ENCODE results near the gene LHFPL3.
"Not testable (repeated sequence)": the region's sequence is repeated elsewhere in the genome, so short reads cannot be mapped to it uniquely, and the experiment has no call there.

Gene LHFPL3

DNA sequence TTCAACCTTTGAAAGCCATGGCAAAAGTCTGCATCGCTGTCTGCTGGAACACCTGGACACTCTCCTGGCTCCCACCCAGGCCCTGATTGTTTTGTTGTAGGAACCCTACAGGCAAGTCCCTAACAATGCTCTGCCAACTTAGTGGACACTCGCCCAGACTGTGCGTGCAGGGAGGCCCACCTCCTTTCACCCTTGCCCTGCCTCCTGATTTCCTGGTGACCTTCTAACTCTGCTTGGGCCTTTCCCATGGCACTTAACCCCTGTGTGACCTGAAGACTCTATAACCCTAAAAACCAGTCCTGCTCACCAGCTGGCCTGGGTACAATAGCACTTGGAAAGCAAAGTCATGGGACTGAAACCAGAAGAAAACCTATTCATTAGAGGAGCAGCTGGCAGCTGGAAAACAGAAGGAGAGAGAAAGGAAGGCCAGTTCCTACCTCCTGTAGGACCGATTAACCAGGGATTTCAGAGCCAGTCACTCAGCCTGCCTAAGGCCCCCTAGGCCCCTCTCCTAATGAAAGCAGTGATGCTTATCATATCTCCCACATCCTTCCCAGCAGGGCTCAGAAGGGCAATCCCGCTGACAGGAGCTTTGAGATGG is 602.9 kb downstream of the LHFPL3 start:
- CTCF ChIA-PET = no interaction called here
- no peak for TF ChIP-seq FOXM1 (IDR thresholded peaks at IDR 0.05; ENCODE audit: borderline replicate concordance)
- TF ChIP-seq FOXK2 (IDR thresholded peaks at IDR 0.05) = no peak
- TF ChIP-seq LEF1 (IDR thresholded peaks at IDR 0.05; ENCODE audit: borderline replicate concordance) = no peak
- no peak for TF ChIP-seq ELF4 (IDR thresholded peaks at IDR 0.05)
- no peak for TF ChIP-seq CTBP1 (IDR thresholded peaks at IDR 0.05; ENCODE audit: borderline replicate concordance)
- no peak for TF ChIP-seq NFRKB (IDR thresholded peaks at IDR 0.05)
- TF ChIP-seq FOXA1 (IDR thresholded peaks at IDR 0.05) = no peak
- TF ChIP-seq TARDBP (IDR thresholded peaks at IDR 0.05) = no peak
- no peak for TF ChIP-seq ZNF384 (IDR thresholded peaks at IDR 0.05)
- TF ChIP-seq, protein P1, sequence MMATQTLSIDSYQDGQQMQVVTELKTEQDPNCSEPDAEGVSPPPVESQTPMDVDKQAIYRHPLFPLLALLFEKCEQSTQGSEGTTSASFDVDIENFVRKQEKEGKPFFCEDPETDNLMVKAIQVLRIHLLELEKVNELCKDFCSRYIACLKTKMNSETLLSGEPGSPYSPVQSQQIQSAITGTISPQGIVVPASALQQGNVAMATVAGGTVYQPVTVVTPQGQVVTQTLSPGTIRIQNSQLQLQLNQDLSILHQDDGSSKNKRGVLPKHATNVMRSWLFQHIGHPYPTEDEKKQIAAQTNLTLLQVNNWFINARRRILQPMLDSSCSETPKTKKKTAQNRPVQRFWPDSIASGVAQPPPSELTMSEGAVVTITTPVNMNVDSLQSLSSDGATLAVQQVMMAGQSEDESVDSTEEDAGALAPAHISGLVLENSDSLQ (IDR thresholded peaks at IDR 0.05) = no peak
- no peak for TF ChIP-seq SUZ12 (IDR thresholded peaks at IDR 0.05)
- no peak for TF ChIP-seq ARNT (IDR thresholded peaks at IDR 0.05)
- TF ChIP-seq BHLHE40 (IDR thresholded peaks at IDR 0.05; ENCODE audit: borderline replicate concordance) = no peak
- TF ChIP-seq SP1 (IDR thresholded peaks at IDR 0.05) = no peak
- POLR2A ChIA-PET = no interaction called here
- DNase-seq (ENCODE audit: extremely low spot score) = peak; percentile 17

DNA sequence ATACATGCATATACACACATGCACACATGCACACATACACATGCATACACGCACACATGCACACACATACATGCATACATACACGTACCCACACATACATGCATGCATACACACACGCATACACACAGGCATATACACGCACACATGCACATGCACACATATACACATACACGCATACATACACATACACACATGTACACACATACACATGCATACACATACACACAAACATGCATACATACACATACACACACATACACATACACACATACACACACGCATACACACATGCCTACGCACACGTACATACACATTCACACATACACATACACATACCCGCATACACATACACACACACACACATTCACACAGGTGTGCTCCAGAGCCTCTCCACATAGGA is 604.6 kb downstream of the LHFPL3 start:
- ChIA-PET CTCF (no interaction called here), POLR2A (no interaction called here)
- peak; percentile 62 for TF ChIP-seq CTBP1 (IDR thresholded peaks at IDR 0.05; ENCODE audit: borderline replicate concordance)
- no peak for TF ChIP-seq SUZ12 (IDR thresholded peaks at IDR 0.05)
- 0 out of 2 replicates have a peak, but pooled peaks have one; percentile 12 for TF ChIP-seq TARDBP (IDR thresholded peaks at IDR 0.05)
- DNase-seq (ENCODE audit: extremely low spot score) = no peak

DNA sequence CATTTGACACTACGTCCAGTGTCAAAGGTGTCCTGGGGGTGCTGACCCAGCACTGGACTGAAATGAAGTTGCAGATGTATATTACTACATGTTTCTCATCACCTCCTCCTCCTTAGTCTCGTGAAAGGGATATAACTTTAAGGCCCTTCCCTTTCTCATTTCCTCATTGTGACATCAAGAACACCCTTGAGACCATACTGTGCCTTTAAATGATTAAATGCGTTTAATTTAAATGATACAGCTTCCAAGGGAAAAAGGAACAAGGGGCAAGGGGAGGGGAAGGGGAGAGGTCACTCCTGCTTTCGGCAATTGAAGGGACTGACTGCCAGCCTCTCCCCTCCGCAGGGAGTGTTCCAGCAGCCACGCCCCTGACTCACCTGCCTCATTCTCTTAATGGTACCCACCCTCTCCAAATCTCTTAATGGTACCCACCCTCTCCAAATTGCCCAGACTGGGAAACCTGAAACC is 605.2 kb downstream of the LHFPL3 start:
- no peak for DNase-seq (ENCODE audit: extremely low spot score)
- CTCF ChIA-PET = no interaction called here
- TF ChIP-seq, protein P1 (IDR thresholded peaks at IDR 0.05) = no peak
- TF ChIP-seq ZNF384 (IDR thresholded peaks at IDR 0.05) (no peak), FOXM1 (IDR thresholded peaks at IDR 0.05; ENCODE audit: borderline replicate concordance) (no peak), LEF1 (IDR thresholded peaks at IDR 0.05; ENCODE audit: borderline replicate concordance) (no peak), HDGF (IDR thresholded peaks at IDR 0.05; ENCODE audit: borderline replicate concordance) (no peak), L3MBTL2 (conservative IDR thresholded peaks at IDR 0.05) (no peak), FOXK2 (IDR thresholded peaks at IDR 0.05) (no peak), ELF4 (IDR thresholded peaks at IDR 0.05) (no peak), SUZ12 (IDR thresholded peaks at IDR 0.05) (no peak), ARNT (IDR thresholded peaks at IDR 0.05) (no peak), TARDBP (IDR thresholded peaks at IDR 0.05) (no peak), SP1 (IDR thresholded peaks at IDR 0.05) (no peak), BHLHE40 (IDR thresholded peaks at IDR 0.05; ENCODE audit: borderline replicate concordance) (no peak), NFRKB (IDR thresholded peaks at IDR 0.05) (no peak)
- POLR2A ChIA-PET = no interaction called here

DNA sequence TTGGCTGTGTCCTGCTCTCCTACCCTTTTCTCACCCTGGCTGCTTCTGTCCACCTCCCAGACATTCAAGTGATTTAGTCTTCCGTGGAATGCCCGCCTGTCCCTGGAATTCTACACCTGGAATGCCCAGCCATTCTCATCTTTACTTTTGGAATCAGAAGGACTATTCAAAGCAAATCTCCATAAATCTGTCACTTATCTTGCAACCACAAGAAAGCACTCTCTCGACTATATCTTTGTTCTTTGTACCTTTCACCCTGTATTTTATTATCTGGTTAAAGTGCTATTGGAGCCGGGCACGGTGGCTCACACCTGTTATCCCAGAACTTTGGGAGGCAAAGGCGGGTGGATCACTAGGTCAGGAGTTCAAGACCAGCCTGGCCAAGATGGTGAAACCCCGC is 606.3 kb downstream of the LHFPL3 start:
- TF ChIP-seq FOXK2 (IDR thresholded peaks at IDR 0.05) = no peak
- no peak for TF ChIP-seq SUZ12 (IDR thresholded peaks at IDR 0.05)
- no peak for TF ChIP-seq TARDBP (IDR thresholded peaks at IDR 0.05)
- TF ChIP-seq ELF4 (IDR thresholded peaks at IDR 0.05) = no peak
- no peak for TF ChIP-seq CTBP1 (IDR thresholded peaks at IDR 0.05; ENCODE audit: borderline replicate concordance)
- TF ChIP-seq FOXM1 (IDR thresholded peaks at IDR 0.05; ENCODE audit: borderline replicate concordance) = no peak
- no peak for TF ChIP-seq ARNT (IDR thresholded peaks at IDR 0.05)
- TF ChIP-seq FOXA1 (IDR thresholded peaks at IDR 0.05) = no peak
- TF ChIP-seq HDGF (IDR thresholded peaks at IDR 0.05; ENCODE audit: borderline replicate concordance) = no peak
- POLR2A ChIA-PET = no interaction called here
- CTCF ChIA-PET = no interaction called here
- DNase-seq (ENCODE audit: extremely low spot score) = no peak

DNA sequence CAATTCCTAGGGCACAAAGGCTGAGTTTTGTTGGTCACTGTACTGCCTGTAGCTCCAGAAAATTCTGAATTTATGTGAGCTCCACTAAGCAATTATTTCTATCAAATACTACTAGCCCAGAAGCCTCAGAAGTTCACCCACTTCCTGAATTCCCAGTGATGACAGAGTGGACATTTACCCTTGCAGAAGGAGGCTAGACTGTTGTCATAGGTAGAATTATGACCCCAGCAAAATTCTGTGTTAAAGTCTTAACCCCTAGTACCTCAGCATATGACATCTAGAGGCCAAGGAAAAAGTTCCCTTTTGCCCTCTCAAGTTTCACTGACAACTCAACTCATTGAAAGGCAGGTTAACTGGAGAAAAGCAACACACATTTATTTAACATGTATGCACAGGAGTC is 606.9 kb downstream of the LHFPL3 start:
- TF ChIP-seq TARDBP (IDR thresholded peaks at IDR 0.05) (no peak), CTBP1 (IDR thresholded peaks at IDR 0.05; ENCODE audit: borderline replicate concordance) (no peak), ZNF384 (IDR thresholded peaks at IDR 0.05) (no peak), ELF4 (IDR thresholded peaks at IDR 0.05) (no peak), HDGF (IDR thresholded peaks at IDR 0.05; ENCODE audit: borderline replicate concordance) (no peak)
- ChIA-PET CTCF (no interaction called here), POLR2A (no interaction called here)
- DNase-seq (ENCODE audit: extremely low spot score) = no peak

DNA sequence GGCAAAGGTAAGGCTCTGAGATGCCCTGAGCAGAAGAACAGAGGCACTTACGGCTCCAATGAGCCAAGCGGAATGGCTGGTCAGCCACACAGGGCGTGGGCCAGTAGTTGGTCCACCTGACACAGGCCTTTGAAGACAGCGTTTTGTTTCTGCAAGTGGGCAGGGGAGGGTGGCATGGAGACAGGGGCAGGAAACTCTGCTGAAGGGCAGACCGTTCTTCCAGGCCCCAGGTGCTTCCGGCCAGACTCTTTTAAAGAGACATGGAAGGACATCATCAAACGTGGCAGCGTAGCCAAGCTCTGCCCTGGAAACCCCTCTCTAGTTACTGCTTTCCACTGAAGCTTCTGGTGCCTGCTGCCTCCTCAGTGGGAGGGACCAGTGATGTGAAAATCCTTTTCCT is 608.1 kb downstream of the LHFPL3 start:
- TF ChIP-seq LEF1 (IDR thresholded peaks at IDR 0.05; ENCODE audit: borderline replicate concordance) (no peak), ZNF384 (IDR thresholded peaks at IDR 0.05) (no peak), TARDBP (IDR thresholded peaks at IDR 0.05) (no peak), ARNT (IDR thresholded peaks at IDR 0.05) (no peak), BHLHE40 (IDR thresholded peaks at IDR 0.05; ENCODE audit: borderline replicate concordance) (no peak), CTBP1 (IDR thresholded peaks at IDR 0.05; ENCODE audit: borderline replicate concordance) (no peak), L3MBTL2 (conservative IDR thresholded peaks at IDR 0.05) (no peak)
- TF ChIP-seq, protein P1 (IDR thresholded peaks at IDR 0.05) = no peak
- CTCF ChIA-PET = no interaction called here
- no peak for DNase-seq (ENCODE audit: extremely low spot score)
- POLR2A ChIA-PET = no interaction called here

DNA sequence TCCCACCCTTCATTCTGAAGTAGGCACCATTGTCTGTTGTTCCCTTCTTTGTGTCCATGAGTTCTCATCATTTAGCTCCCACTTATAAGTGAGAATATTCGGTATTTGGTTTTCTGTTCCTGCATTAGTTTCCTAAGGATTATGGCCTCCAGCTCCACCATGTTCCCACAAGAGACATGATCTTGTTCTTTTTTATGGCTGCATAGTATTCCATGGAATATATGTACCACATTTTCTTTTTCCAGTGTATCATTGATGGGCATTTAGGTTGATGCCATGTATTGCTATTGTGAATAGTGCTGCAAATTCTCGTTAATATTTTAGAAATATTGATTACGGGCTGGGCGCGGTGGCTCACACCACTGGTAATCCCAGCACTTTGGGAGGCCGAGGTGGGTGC is 609.1 kb downstream of the LHFPL3 start:
- CTCF ChIA-PET; POLR2A ChIA-PET; DNase-seq (ENCODE audit: extremely low spot score): not testable (repeated sequence)

Data from HEK293T (cell line).